HG02970 (cell line): ENCODE data around the gene CHKA.

Experiments
- ATAC-seq: cut with Tn5 transposase; IDR thresholded peaks from one replicate; pipeline ENCODE4 v1.9.1; 2021; ENCODE audit warnings: mild to moderate bottlenecking, moderate library complexity, moderate number of reproducible peaks; ENCODE audit not compliant: unreplicated experiment, low FRiP score

The CHKA gene

GRCh38 chr11:68049509-68050370 lies 71.4 kb downstream of the CHKA start:
- no peak for ATAC-seq

GRCh38 chr11:68048681-68049508 lies 72.3 kb downstream of the CHKA start:
- no peak for ATAC-seq

GRCh38 chr11:68047437-68048290 lies 73.5 kb downstream of the CHKA start:
- no peak for ATAC-seq

DNA sequence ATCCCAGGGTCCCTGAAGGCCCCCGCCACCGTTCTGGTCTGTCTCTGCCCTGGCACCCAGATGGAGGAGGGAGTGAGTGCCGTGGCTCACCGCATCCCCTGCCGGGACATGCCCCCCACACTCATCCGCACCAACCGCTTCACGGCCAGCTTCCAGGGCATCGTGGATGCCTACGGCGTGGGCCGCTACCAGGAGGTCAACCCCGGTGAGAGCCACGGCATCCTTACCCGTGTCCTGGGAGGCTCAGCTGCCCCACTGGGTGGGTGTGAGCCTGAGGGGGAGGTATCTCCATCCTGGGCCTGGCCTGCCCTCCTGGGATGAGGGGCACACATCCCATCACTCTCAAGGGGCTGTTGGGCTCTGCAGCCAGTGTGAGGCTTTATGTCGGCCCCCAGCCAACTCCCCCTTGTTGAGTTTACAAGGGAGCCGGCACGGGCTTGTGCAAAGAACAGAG lies 76.3 kb downstream of the CHKA start:
- no peak for ATAC-seq

DNA sequence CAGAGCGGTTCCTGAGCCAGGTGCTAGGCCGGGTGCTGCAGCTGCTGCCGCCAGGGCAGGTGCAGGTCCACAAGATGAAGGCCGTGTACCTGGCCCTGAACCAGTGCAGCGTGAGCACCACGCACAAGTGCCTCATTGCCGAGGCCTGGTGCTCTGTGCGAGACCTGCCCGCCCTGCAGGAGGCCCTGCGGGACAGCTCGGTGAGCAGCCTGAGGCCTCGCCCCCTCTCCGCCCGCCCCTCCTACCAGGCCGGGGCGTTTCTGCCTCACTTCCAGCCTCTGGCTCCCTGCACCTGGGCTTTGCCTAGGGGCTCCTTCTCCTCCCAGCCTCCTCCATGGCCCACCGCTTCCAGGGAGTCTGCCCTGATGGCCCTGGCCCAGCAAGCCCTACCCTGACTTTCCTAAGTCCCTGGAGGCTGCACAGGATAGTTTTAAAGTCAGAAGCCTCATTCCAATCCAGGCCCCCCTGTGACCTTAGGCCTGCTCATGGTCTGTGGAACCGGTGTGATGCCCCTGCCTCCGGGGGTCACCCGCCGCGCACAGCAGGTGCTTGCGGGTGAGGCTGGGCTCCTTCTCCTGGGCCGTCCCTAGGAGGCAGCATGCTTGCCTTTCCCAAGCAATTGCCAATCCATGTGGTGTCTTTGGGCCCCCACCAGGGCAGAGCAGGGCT lies 76.9 kb downstream of the CHKA start:
- no peak for ATAC-seq

DNA sequence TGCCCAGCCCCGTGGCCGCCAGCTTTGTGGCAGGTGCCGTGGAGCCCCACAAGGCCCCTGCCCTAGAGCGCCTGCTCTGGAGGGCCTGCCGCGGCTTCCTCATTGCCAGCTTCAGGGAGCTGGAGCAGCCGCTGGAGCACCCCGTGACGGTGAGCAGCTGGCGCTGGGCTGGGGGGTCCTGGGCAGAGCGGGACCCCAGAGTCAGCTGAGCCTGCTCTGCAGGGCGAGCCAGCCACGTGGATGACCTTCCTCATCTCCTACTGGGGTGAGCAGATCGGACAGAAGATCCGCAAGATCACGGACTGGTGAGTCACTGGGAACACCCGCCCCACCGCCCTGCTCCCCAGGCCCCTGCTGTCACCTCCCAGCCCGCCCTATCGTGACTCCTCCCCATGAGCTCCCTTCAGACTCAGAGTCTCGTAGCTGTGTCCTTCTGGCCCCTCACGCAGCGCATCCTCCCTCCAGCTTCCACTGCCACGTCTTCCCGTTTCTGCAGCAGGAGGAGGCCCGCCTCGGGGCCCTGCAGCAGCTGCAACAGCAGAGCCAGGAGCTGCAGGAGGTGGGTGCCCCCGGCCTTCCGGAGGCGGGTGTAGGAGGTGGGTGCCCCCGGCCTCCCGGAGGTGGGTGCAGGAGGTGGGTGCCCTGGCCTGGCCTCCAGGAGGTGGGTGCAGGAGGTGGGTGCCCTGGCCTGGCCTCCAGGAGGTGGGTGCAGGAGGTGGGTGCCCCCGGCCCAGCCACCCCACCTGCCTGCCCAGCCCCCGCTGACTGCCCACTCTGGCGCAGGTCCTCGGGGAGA lies 77.6 kb downstream of the CHKA start:
- no peak for ATAC-seq

DNA sequence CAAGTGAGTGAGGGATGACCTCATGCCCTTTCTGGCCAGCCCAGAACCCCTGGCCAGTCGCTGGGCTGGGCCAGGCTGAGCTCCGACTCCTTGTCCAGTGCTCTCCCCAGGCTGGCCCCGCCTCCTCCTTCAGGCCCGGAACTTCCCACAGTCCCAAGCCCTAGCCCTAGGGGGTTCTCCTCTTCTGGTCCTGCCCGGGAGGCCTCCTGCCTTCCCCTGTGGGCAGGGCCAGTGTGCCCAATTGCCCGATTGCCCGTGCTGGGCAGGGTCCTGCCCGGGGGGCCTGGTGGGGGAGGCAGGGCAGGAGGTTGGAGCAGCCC lies 78.2 kb downstream of the CHKA start:
- ATAC-seq, result no peak

DNA sequence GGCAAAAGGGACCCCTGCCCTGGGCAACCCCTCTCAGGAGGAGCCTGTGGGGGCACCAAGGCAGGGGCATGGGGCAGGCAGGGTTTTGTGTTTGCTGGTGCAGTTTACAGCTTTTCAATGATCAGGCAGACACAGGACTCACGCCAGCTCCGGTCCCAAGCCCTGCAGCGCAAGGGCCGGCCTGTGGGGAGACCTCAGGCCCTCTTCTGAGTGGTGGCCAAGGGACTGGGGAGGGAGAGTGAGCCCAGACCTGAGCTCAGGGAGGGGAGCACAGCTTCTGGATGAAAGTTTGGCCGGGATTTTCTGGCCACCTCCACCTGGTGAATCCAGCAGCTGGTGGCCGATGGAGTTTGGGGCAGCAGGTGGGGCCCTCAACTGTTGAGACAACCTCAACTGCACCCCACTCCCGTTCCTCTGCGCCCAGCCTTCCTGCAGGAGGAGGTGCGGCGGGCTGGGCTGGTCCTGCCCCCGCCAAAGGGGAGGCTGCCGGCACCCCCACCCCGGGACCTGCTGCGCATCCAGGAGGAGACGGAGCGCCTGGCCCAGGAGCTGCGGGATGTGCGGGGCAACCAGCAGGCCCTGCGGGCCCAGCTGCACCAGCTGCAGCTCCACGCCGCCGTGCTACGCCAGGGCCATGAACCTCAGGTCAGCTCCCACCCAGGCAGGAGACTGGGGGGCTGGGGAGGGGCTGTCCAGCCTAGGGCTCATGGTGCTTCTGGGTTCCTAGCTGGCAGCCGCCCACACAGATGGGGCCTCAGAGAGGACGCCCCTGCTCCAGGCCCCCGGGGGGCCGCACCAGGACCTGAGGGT lies 78.8 kb downstream of the CHKA start:
- ATAC-seq, result no peak

- no peak for ATAC-seq
Observed at GRCh38 chr11:68041617-68042218, 79.5 kb downstream of the CHKA start.

GRCh38 chr11:68040957-68041591 lies 80.1 kb downstream of the CHKA start:
- no peak for ATAC-seq

DNA sequence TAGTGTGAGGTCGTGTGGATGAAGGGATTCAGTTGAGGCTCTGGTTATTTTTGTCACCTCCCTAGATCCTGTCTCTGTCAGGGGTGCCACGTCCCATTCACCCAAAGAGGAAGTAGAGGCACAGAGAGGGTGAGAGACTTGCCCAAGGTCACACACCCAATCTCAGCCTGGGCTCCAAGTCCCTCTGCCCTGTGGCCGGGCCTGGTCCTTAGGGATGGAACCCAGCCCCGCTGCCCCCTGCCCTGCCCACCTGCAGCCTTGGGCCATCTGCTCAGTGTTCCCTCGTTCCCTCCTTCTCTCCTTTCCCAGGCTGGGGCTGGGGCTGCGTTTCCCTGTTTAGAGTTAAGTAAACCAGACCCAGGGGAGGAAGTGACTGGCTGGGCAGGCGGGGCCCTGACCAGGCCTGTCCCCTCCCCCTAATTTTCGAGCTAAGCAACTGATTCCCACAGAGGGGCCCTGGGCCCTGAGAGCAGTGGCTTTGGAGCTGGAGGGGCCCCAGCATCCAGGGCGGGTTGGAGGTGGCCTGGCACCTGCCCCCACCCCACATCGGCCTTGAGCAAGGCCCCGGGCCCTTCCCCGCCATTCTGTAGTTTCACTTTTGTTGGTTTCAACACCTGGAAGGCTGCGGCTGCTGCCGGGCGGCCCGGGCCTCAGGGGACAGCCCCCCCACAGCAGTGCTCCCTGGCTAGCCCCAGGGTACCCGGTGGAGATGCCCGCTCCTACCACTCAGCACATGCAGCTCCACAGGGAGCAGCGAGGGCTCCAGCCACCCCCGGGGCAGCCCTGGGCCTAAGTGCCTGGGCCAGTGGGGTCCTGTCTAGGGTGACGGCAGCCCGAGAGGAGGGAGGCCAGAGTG lies 80.9 kb downstream of the CHKA start:
- ATAC-seq, result no peak

DNA sequence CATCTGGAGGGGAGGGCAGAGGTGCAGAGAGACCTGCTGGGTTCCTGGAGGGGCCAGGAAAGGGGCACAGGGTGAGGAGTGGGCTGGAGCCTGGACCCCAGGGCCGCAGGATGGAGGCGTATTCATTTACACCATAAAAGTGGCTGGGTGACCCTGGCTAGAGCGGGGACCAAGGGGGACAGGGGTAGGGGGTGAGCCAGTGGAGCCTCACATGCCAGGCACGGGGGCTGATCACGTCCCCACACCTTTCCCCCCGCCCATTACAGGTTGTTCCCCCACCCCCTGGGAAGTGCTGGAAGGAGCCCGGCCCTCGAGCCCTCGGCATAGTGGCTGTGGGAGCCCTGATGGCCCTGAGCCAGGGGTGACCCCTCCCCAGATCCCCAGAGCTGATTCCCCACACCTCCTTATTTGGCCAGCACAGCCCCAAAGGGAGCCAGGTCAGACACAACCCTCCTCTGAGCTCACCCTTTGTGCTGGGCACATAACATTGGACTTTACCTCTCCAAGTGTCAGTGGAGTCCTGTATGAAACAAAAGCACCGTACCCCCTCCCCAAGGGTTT lies 81.6 kb downstream of the CHKA start:
- no peak for ATAC-seq

DNA sequence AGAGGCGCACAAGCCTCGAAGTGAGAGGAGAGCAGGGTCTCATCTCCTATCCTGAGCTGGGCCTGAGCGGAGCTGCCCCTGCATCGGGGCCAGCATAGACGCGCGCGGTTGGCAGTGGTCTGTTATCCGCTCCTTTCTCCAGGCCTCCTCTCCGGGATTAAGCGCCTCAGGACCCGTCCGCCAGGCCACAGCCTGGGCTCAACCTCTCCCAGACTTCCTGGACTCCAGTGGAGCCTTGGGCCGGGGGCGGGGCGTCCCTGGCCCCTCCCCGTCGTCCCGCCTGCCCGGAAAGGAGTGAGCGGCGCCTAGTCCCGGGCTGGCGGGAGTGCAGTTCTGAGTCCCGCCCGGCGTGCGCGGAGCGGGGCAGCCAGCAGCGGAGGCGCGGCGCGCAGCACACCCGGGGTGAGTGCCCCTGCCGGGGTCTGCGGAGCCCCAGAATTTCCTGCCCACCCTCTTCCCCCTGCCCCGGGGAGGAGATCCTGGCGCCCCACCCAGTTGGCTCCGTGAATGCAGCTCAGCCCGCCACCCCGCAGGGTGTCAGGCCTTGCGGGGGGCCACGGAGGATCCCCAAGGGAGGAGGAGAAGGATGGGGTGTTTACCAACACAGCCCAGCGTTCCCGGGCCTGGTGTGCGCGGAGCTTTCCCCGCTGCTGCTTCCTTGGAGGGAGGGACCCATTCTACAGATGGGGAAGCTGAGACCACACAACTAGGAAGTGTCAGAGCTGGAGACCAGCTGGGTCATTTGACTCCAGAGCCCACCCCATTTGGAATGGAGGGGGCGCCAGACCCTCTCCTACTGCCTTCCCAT lies 82.3 kb downstream of the CHKA start, which contains the start of gene TCIRG1:
Gene TCIRG1 (plus strand): TSS at position 308 of the 808 bp plus-strand sequence. CDS start 2,247 bp downstream, outside the sequence.
- ATAC-seq, result no peak

GRCh38 chr11:68038226-68038717 lies 82.9 kb downstream of the CHKA start:
- ATAC-seq, result no peak
